ENCODE results near the gene CDC14A.
"Not testable (repeated sequence)": the region's sequence is repeated elsewhere in the genome, so short reads cannot be mapped to it uniquely, and the experiment has no call there.

The CDC14A gene

GRCh38 chr1:100352267-100353070 is at the start of gene CDC14A:
Gene CDC14A, plus strand, starts transcription at chr1:100352506. Its CDS starts 449 bp downstream, at chr1:100352955.
- peak; percentile 74 to 85 (median 85) for DNase-seq (ENCODE audit: low read depth in 2 of 3, low spot score in 1 of 3)

- DNase-seq (ENCODE audit: low read depth in 2 of 3, low spot score in 1 of 3), result no peak
Observed at GRCh38 chr1:100302739-100303138, 49.6 kb upstream of the CDC14A start.

- DNase-seq (ENCODE audit: low read depth in 2 of 3, low spot score in 1 of 3), result no peak
Observed at GRCh38 chr1:100304227-100304626, 48.1 kb upstream of the CDC14A start.

DNA sequence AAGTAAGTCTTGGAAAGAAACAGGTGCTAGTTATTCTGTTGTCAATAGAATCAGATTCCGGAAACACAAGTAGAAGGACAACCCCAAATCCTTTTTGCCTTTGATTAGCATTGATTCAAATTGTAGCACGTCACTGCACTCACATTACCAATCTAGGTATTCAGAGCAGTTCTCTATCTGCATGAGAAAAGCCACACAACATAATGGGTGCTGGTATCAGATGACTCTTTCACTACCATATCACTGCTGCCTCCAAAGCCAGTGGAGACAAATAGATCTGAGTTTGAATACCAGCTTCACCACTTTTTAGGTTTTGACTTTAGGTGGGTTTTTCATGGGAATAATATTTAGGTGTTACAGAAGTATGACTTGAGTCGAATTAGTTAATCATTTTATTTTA is 47.4 kb upstream of the CDC14A start:
- DNase-seq (ENCODE audit: low read depth in 2 of 3, low spot score in 1 of 3), result no peak

DNA sequence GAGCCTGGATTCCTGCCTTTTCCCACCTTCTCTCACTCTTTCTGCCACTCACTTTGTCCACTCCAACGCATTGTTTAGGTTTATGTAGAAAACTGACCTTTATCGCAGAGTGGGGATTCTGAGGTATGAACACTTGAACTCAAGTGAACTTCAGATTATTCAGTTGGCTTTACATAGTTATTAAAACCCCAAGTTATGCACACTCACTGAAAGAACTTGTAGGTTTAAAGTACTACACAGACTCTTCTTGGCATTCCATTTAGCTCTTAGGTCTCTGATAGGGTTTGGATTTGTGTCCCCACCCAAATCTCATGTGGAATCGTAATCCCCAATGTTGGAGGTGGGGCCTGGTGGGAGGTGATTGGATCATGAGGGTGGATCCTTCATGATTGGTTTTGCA is 46.4 kb upstream of the CDC14A start:
- DNase-seq (ENCODE audit: low read depth in 2 of 3, low spot score in 1 of 3), result no peak

GRCh38 chr1:100306735-100307313 is 45.5 kb upstream of the CDC14A start:
- no peak for DNase-seq (ENCODE audit: low read depth in 2 of 3, low spot score in 1 of 3)

DNA sequence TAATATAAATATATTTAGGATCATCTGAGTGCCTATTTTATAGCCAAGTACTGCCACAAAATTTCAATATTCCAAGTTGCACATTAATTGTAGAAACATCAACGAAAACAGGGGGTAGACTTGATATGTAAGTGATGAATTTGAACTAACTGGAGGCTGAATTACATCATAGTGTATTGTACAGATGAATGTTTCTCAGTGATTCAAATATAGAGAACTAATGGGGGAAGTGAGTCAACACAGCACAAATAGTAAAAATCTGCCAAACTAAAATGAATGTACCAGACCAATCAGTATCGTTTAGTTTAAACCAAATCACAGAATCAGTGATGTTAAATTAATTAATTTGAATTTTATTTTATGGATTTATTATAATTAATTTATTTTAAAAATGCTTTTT is 43.5 kb upstream of the CDC14A start:
- DNase-seq (ENCODE audit: low read depth in 2 of 3, low spot score in 1 of 3), result no peak

DNA sequence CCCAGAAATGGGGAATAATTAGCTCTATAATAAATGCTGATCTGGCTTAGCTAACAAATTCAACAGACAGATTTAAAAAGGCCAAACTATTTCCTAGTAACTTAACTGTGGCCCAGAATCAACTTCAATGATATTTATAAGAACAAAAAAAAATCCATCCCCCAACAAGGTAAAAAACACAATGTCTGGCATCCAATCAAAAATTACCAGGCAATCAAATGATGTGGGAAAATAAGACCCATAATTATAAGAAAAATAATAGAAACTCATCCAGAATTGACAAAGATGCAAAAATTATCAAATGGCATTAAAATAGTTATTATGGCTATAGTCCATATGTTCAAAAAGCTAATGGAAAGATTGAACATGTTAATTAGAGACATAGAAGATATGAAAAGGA is 42.4 kb upstream of the CDC14A start:
- no peak for DNase-seq (ENCODE audit: low read depth in 2 of 3, low spot score in 1 of 3)

GRCh38 chr1:100313382-100313781 is 38.9 kb upstream of the CDC14A start:
- no peak for DNase-seq (ENCODE audit: low read depth in 2 of 3, low spot score in 1 of 3)

- DNase-seq (ENCODE audit: low read depth in 2 of 3, low spot score in 1 of 3), result no peak
Observed at GRCh38 chr1:100316622-100317021, 35.7 kb upstream of the CDC14A start.

GRCh38 chr1:100320311-100321099 is 31.8 kb upstream of the CDC14A start:
- no peak for DNase-seq (ENCODE audit: low read depth in 2 of 3, low spot score in 1 of 3)

DNA sequence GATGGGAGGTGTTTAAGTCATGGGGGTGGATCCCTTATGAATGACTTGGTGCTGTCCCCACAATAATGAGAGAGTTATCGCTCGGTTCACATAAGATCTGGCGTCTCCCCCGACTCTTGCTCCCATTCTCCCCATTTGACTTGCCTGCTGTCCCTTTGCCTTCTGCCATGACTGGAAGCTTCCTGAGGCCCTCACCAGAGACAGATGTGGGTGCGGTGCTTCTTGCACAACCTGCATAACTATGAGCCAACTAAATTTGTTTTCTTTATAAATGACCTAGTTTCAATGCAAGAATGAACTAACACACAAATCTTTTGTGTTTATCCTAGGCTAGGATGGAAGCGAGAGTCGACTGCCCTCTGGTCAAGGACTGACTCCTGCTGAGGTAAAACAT is 31.2 kb upstream of the CDC14A start:
- DNase-seq (ENCODE audit: low read depth in 2 of 3, low spot score in 1 of 3), result no peak

DNA sequence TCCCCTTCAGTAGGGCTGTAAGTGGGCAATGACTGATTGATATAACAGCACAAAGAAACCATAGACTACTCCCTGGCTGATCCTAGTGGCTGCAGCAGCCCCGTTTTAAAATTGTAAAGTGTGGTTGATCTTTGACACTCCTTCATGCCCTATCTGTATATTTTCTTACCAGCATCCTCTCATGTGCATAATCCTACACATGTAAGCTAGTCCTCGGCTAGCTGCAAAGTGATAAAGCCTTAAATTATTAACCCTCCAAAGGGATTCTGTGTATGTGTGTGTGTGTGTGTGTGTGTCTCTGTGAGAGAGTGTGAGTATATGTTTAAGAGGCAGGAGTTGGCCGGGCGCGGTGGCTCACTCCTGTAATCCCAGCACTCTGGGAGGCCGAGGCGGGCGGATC is 30.8 kb upstream of the CDC14A start:
- no peak for DNase-seq (ENCODE audit: low read depth in 2 of 3, low spot score in 1 of 3)

- no peak for DNase-seq (ENCODE audit: low read depth in 2 of 3, low spot score in 1 of 3)
Observed at GRCh38 chr1:100322436-100323211, 29.7 kb upstream of the CDC14A start.

DNA sequence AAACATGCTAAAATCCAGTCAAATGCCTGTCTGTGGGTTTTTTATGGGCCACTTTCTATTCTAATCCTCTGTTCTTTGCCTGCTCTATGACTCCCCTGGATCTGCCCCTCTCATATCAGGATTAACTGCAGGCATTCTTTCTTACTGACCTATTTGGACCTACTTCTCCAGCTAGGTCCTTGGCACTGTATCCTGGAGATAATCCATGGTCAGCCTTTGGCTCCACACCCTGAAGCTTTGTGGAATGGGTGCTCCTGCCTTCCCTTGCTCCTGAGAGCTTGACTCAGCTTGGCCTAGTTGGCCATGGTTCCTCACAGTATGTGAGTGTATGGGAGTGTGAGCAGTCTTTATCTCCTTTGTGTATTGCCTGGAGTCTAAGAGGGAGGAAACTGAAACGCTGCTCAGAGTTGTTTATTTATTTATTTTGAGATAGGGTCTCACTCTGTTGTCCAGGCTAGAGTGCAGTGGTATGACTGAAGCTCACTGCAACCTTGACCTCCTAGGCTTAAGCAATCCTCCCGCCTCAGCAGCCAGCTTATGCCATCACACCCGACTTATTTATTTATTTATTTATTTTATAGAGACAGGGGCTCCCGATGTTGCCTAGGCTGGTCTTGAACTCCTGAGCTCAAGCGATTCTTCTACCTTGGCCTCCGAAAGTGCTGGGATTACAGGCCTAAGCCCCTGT is 28.7 kb upstream of the CDC14A start:
- DNase-seq (ENCODE audit: low read depth in 2 of 3, low spot score in 1 of 3), result no peak

DNA sequence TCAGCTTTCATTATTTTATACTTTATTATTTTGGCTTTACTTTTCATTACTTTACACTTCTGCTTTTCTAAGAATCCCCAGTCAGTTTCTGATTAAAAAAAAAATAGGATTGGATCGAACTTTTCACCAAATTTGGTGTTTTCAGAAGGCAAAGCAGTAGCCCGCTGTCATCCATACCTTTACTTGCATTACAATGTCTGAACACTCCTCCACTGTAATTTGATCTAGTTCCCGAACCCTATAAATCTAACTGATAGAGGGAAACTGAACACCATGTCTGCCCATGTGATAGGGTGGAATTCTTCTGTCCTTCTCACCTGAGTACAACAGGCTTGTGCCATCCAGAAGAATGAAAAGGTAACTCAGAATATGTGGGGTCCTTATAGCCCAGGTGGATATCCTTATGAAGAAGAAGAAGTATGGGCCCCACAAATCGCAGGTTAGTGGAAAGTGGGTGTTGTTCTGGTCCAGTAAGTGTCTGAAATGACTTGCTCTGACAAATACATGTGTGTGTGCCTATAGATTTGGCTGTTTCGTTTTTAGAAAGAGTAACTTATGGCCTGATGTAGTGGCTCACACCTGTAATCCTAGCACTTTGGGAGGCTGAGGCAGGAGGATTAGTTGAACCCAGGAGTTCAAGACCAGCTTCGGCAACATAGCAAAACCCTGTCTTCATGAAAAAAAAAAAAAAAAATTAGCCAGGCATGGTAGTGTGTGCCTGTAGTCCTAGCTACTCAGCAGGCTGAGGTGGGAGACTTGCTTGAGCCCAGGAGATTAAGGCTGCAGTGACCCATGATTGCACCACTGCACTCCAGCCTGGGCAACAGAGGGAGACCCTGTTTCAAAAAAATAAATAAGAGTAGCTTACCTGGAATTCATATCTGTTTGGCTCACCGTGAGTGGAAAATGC is 26.6 kb upstream of the CDC14A start:
- no peak for DNase-seq (ENCODE audit: low read depth in 2 of 3, low spot score in 1 of 3)

GRCh38 chr1:100326325-100326670 is 26.0 kb upstream of the CDC14A start:
- DNase-seq (ENCODE audit: low read depth in 2 of 3, low spot score in 1 of 3), result not testable (repeated sequence)

- DNase-seq (ENCODE audit: low read depth in 2 of 3, low spot score in 1 of 3), result no peak
Observed at GRCh38 chr1:100328133-100328532, 24.2 kb upstream of the CDC14A start.

- DNase-seq (ENCODE audit: low read depth in 2 of 3, low spot score in 1 of 3), result not testable (repeated sequence)
Observed at GRCh38 chr1:100331146-100331545, 21.2 kb upstream of the CDC14A start.

GRCh38 chr1:100332331-100332730 is 20.0 kb upstream of the CDC14A start:
- DNase-seq (ENCODE audit: low read depth in 2 of 3, low spot score in 1 of 3), result no peak
